HCT116 (cell line): Measurements from ENCODE around the gene BMPER.

Experiments used
- CBX3 ChIP-seq: IDR thresholded peaks from 2 replicates; pipeline ENCODE4 v1.6.1; 2012; ENCODE audit warnings: low read depth
- CEBPB ChIP-seq: IDR thresholded peaks from 2 replicates; pipeline ENCODE4 v1.6.1; 2012; ENCODE audit warnings: low read depth
- CTCF ChIP-seq, 3 experiments: fragments of 200-600 bp in 1 of 3; sonication (generic) in 1 of 3; IDR thresholded peaks in 2 of 3; conservative IDR thresholded peaks in 1 of 3; 2 replicates each; pipeline ENCODE4 v1.5.1; 2012 to 2017; ENCODE audit warnings: low read depth in 2 of 3, low read length in 2 of 3, antibody characterized with exemption in 1 of 3, borderline replicate concordance in 1 of 3, control low read depth in 1 of 3, mild to moderate bottlenecking in 1 of 3, mixed read lengths in 1 of 3, mixed run types in 1 of 3, moderate library complexity in 1 of 3; ENCODE audit not compliant: insufficient read depth in 1 of 3
- EZH2 ChIP-seq: fragments of 200-600 bp; sonication (generic); IDR thresholded peaks from 2 replicates; pipeline ENCODE4 v1.6.1; 2017; ENCODE audit warnings: antibody characterized with exemption, mixed run types
- EZH2phosphoT487 ChIP-seq: fragments of 200-600 bp; IDR thresholded peaks from 2 replicates; pipeline ENCODE4 v1.6.1; 2018; ENCODE audit warnings: antibody characterized with exemption, borderline replicate concordance
- MAX ChIP-seq: IDR thresholded peaks from 2 replicates; pipeline ENCODE4 v1.6.1; 2012
- POLR2A ChIP-seq: IDR thresholded peaks from 2 replicates; pipeline ENCODE4 v1.7.0; 2011; ENCODE audit warnings: borderline replicate concordance; ENCODE audit not compliant: insufficient read depth, insufficient read length; ENCODE audit errors: extremely low read depth
- POLR2AphosphoS5 ChIP-seq: IDR thresholded peaks from 2 replicates; pipeline ENCODE4 v1.6.1; 2011; ENCODE audit warnings: mild to moderate bottlenecking, low read depth, low read length, moderate library complexity
- RAD21 ChIP-seq: IDR thresholded peaks from 2 replicates; pipeline ENCODE4 v1.6.1; 2012; ENCODE audit warnings: low read depth, mild to moderate bottlenecking
- SP1 ChIP-seq: IDR thresholded peaks from 2 replicates; pipeline ENCODE4 v1.6.1; 2012; ENCODE audit warnings: low read depth
- TCF7L2 ChIP-seq: IDR thresholded peaks from 2 replicates; pipeline ENCODE4 v1.7.0; 2011; ENCODE audit warnings: borderline replicate concordance, inconsistent platforms; ENCODE audit not compliant: insufficient read depth, insufficient read length; ENCODE audit errors: extremely low read depth

- TF ChIP-seq POLR2AphosphoS5 = no peak
- no peak for TF ChIP-seq CTCF (IDR thresholded peaks at IDR 0.05 in 2 of 3, conservative IDR thresholded peaks at IDR 0.05 in 1 of 3; ENCODE audit: borderline replicate concordance in 1 of 3, insufficient read depth in 1 of 3, low read depth in 2 of 3, low read length in 2 of 3)
- no peak for TF ChIP-seq POLR2A
- no peak for TF ChIP-seq EZH2phosphoT487
- no peak for TF ChIP-seq CBX3
- TF ChIP-seq MAX = no peak
- no peak for TF ChIP-seq TCF7L2
- TF ChIP-seq EZH2 = no peak
- no peak for TF ChIP-seq SP1
- TF ChIP-seq CEBPB = no peak
- no peak for TF ChIP-seq RAD21
Observed at GRCh38 chr7:34165466-34165865, 260.1 kb downstream of the BMPER start.
